Panc1 (cell line): Measurements from ENCODE around the gene GUCY1A1.

ENCODE experiments used
- CTCF ChIP-seq: fragments of 450-650 bp; IDR thresholded peaks from 2 replicates; pipeline ENCODE4 v1.5.1; 2017; ENCODE audit warnings: mild to moderate bottlenecking
- POLR2AphosphoS5 ChIP-seq: IDR thresholded peaks from 2 replicates; pipeline ENCODE4 v1.6.1; 2012; ENCODE audit warnings: mild to moderate bottlenecking, low read depth, low read length, moderate library complexity
- SIN3A ChIP-seq: IDR thresholded peaks from 2 replicates; pipeline ENCODE4 v1.6.1; 2012; ENCODE audit warnings: low read depth, mild to moderate bottlenecking, low read length, moderate library complexity, borderline replicate concordance; ENCODE audit not compliant: insufficient read depth

DNA sequence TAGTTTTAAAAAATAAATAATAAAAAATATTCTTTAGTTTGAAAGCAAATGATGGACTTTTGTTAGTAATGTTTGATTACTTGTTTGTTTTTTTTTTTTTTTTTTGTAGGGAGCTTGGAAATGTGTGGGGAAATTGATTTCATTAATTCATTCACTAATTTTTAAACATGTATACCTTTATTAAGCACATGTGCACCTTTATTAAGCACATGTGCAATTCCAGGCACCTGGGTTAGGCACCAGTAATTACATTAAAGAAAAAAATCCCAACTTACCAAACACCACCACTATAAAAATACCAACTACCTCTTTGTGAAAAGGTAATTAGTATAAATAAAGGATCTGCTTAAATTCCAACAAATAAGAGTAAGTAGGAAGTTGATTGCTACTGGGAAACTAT, 101.7 kb downstream of the GUCY1A1 start:
- no peak for TF ChIP-seq CTCF
- TF ChIP-seq POLR2AphosphoS5 = no peak
- no peak for TF ChIP-seq SIN3A
